ENCODE results near the gene SLIT1.

GRCh38 chr10:97150616-97151015 lies 35.1 kb downstream of the SLIT1 start:
- TF ChIP-seq CTCF (IDR thresholded peaks at IDR 0.05) (no peak), POLR2A (IDR thresholded peaks at IDR 0.05) (no peak)

Data from uterus (tissue), 2 donors.